ENCODE data around the gene ZSCAN4.

Gene ZSCAN4

DNA sequence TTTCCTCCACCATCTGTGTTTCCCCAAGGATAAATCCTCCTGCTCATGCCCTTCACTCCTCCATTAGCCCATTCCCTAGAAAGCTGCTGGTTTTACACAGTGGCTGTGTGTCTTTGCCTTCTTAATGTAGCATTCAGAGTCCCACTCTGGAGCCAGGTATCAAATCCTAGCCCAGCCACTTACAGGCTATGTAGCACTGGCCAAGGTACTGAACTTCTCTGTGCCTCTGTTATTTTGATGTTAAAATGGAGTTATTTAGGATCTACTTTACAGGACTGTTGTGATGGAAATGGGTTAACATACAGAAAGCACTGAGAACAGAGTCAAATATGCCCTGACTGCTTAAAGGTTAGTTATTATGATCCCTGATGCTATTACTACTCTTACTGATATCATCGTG lies 1.5 kb upstream of the ZSCAN4 start:
- Mint-ChIP-seq H3K9me3 (no peaks in the 10 kb centered on the region), H3K4me3 (peak overlapping the region in 1 of 3 experiments; percentile 69), H3K36me3 (ENCODE audit: low read depth) (no peaks in the 10 kb centered on the region), H3K27ac (no peak overlapping the region), H3K27me3 (ENCODE audit: low read depth) (peaks cover 22% of the 10 kb centered on the region), H3K4me1 (peaks cover 7% of the 10 kb centered on the region)
- no peak for TF ChIP-seq CTCF (IDR thresholded peaks at IDR 0.05; ENCODE audit: unreplicated experiment in 3 of 3)

DNA sequence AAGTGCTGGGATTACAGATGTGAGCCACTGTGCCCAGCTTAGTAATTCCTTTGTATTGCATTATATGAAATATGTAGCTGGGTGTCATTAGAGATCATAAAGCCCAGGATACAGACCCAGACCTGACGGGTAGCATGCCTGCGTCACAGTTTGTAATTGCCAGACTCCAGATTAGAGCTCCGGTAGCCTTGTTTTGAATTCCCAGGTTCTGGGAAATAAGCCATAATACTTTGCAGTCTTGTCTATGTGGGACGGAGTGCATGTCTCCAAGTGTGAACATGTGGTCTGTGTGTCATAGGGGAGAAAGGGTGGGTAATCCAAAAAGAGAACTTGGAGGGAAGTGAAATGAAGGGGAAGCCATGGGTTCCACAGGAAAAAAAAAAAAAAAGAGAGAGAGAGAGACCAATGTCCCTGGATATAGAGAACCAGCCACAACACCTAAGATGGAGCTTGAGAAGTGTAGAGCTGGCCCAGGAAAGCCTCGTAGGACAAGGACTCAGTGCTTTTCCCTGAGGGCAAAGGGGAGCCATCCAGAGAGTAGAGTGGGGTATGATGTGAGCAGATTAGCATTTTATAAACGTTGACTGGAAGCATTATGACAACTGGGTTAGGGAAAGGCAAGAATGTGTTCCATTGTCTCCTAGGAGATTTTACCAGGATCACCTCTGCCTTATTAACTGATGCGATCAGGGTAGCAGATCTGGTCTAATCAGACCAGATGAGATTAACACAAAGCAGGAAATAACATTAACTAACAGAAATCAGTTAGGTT lies 2.6 kb downstream of the ZSCAN4 start:
- H3K4me3 Mint-ChIP-seq = no peak overlapping the region
- no peaks in the 10 kb centered on the region for H3K4me1 Mint-ChIP-seq
- H3K36me3 Mint-ChIP-seq (ENCODE audit: low read depth) = no peaks in the 10 kb centered on the region

GRCh38 chr19:57672466-57672865 lies 3.7 kb downstream of the ZSCAN4 start:
- H3K4me1 Mint-ChIP-seq = no peaks in the 10 kb centered on the region
- no peak for TF ChIP-seq CTCF (IDR thresholded peaks at IDR 0.05; ENCODE audit: unreplicated experiment in 3 of 3)
- H3K27me3 Mint-ChIP-seq (ENCODE audit: low read depth) = peaks cover 16% of the 10 kb centered on the region
- no peak overlapping the region for H3K4me3 Mint-ChIP-seq
- no peak overlapping the region for H3K27ac Mint-ChIP-seq
- H3K36me3 Mint-ChIP-seq (ENCODE audit: low read depth) = no peaks in the 10 kb centered on the region
- no peaks in the 10 kb centered on the region for H3K9me3 Mint-ChIP-seq

More for the DNA sequence above, 2.6 kb downstream of the ZSCAN4 start:
- Mint-ChIP-seq H3K9me3 (no peaks in the 10 kb centered on the region), H3K27ac (no peak overlapping the region), H3K27me3 (ENCODE audit: low read depth) (peaks cover 22% of the 10 kb centered on the region)
- TF ChIP-seq CTCF (IDR thresholded peaks at IDR 0.05; ENCODE audit: unreplicated experiment in 3 of 3) = no peak

DNA sequence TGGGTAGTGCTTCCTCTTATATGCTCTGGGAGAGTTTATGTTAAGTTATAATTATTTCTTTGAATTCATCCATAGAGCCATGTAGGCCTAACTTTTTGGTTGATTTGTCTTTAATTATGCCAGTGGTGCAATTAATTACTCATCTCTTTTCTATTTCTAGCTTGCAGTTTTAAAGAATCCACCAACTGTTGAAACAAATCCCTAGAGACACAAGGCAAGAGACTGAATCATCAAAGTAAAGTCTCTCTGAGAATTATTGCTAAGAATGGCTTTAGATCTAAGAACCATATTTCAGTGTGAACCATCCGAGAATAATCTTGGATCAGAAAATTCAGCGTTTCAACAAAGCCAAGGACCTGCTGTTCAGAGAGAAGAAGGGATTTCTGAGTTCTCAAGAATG lies 7.1 kb downstream of the ZSCAN4 start:
- Mint-ChIP-seq H3K4me1 (no peaks in the 10 kb centered on the region), H3K4me3 (no peak overlapping the region), H3K27me3 (ENCODE audit: low read depth) (peaks cover 18% of the 10 kb centered on the region), H3K27ac (no peak overlapping the region), H3K9me3 (peaks cover 7% of the 10 kb centered on the region), H3K36me3 (ENCODE audit: low read depth) (peaks cover 3% of the 10 kb centered on the region)
- no peak for TF ChIP-seq CTCF (IDR thresholded peaks at IDR 0.05; ENCODE audit: unreplicated experiment in 3 of 3)

- Mint-ChIP-seq H3K4me1 (peaks cover 23% of the 10 kb centered on the region), H3K4me3 (peak overlapping the region; percentile 97 to 98 (median 98)), H3K9me3 (peaks cover 67% of the 10 kb centered on the region), H3K36me3 (ENCODE audit: low read depth) (peaks cover 63% of the 10 kb centered on the region), H3K27me3 (ENCODE audit: low read depth) (peaks cover 19% of the 10 kb centered on the region), H3K27ac (peak overlapping the region; percentile 72 to 89 (median 87))
- TF ChIP-seq CTCF (IDR thresholded peaks at IDR 0.05; ENCODE audit: unreplicated experiment in 3 of 3) = no peak
These were observed 13.6 kb downstream of the ZSCAN4 start for GRCh38 chr19:57682226-57682766.

DNA sequence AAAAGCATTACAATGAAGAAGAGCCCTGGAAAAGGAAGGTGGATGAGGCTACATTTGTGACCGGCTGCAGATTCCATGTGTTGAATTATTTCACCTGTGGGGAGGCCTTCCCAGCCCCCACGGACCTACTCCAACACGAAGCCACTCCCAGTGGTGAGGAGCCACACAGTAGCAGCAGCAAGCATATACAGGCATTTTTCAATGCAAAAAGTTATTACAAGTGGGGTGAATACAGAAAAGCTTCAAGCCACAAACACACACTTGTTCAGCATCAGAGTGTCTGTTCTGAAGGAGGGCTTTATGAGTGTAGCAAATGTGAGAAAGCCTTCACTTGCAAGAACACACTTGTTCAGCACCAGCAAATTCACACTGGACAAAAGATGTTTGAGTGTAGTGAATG lies 18.0 kb downstream of the ZSCAN4 start:
- H3K4me3 Mint-ChIP-seq = no peak overlapping the region
- H3K36me3 Mint-ChIP-seq (ENCODE audit: low read depth) = peaks cover 100% of the 10 kb centered on the region
- H3K27ac Mint-ChIP-seq = no peak overlapping the region
- H3K9me3 Mint-ChIP-seq = peaks cover 92% of the 10 kb centered on the region
- TF ChIP-seq CTCF (IDR thresholded peaks at IDR 0.05; ENCODE audit: unreplicated experiment in 3 of 3) = no peak
- H3K4me1 Mint-ChIP-seq = peaks cover 19% of the 10 kb centered on the region
- peaks cover 4% of the 10 kb centered on the region for H3K27me3 Mint-ChIP-seq (ENCODE audit: low read depth)
